Regular cardiac myocyte (primary cell): ENCODE data around the gene C14orf180. TPM values are rescaled to one million over a fixed set of nuclear protein-coding genes. Genes with fewer than 3 reads are reported as not detected.

ENCODE experiments used
- total RNA-seq: library from RNA; depleted of rRNA; stranded (reverse); fragments of >200 nt; gene quantifications from 2 replicates; pipeline ENCODE4 v1.2.3, GENCODE V29; 2014

Gene C14orf180
- not detected in 2 replicates for total RNA-seq

DNA sequence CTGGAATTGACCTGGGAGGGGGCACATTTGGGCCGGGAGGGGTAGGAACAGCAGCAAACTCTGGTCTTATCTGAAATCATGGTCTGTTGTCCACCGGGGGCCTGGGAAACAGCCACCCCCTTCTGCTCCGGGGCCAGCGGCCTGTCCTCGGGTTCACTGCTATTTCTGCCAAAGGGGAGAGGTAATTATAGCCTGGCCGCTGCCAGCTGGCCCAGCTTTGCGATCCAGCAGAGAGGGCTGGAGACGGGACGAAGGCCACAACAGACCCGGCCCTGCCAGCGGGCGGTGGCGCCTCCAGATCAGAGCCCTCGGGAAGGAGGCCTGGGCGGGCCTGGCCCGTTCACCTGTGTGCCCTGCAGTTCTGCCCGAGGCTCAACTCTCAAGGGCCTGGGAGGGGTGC is at the start of gene C14orf180:
TSS of gene C14orf180 (plus strand) at position 258 of the 400 bp plus-strand sequence. CDS start 6,667 bp downstream, outside the sequence.

DNA sequence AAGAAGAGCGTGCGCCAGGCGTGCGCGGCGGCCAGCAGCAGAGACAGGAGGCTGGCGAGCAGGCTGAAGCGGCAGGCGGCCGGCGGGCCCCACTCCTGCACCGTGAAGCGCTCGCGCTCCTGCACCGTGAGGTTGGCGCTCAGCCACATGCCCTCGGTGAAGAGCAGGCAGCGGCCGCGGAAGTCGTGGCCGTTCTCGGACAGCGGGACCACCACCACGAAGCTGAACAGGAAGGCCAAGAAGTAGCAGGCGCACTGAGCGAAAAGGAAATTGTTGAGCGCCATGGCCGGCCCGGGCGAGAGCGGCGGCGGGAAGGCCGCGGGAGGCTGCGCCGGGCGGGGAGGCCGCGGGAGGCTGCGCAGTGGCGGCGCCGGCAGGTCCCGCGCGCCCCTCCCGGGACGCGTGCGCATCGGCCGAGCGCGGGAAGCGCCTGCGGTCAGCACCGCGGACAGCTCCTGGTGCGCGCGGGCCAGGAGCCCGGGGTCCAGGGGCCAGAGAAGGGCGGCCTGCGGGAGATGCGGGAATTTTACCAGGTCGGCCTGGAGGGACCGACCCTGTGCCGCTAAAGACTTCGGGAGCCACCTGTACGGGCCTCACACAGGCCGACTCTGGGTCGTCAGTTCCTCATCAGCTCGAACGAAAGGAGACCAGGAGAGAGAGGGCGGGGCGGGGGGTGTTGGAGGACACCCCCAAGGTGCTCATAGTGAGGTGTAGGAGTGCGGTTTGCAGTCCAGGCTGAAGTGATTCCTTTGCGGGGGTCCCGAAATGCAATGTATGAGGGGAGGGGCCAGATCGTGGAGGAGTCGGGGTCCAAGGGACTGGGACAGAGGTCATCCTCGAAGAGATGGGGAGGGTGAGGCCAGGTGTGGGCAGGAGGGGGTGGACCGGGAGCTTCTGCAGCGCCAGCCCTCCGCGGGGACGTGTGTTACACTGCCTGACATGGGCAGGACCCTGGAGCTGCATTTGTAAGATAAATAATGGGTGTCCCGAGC is 25.2 kb downstream of the C14orf180 start, which contains the start of gene TMEM179:
TSS of gene TMEM179 (minus strand) at position 315 of the 992 bp plus-strand sequence. CDS start at position 284, 31 bp downstream.

Other genes starting within 250 kb of the C14orf180 start
- gene TMEM179, start 25.0 kb downstream of the C14orf180 start, total RNA-seq = under 0.01 and 0.28 TPM in 2 replicates
- gene INF2, start 109.9 kb downstream of the C14orf180 start, total RNA-seq = 30.7 and 39.5 TPM in 2 replicates
- 1.7 and 10.1 TPM in 2 replicates for gene ADSS1, start 144.5 kb downstream of the C14orf180 start, total RNA-seq
- gene SIVA1, start 173.4 kb downstream of the C14orf180 start, total RNA-seq = 89.4 and 154 TPM in 2 replicates
- 145 and 234 TPM in 2 replicates for gene AKT1, start 216.0 kb downstream of the C14orf180 start, total RNA-seq
- 1.4 and 1.7 TPM in 2 replicates for gene ZBTB42, start 221.3 kb downstream of the C14orf180 start, total RNA-seq